K562 (cell line): ENCODE measurements around the gene AOC1. TPM values are rescaled to one million over a fixed set of nuclear protein-coding genes. Genes with fewer than 3 reads are reported as not detected.

ENCODE experiments used
- CBFB ChIP-seq: sonication (generic); formaldehyde crosslinking; IDR thresholded peaks from 2 replicates; pipeline ENCODE4 v1.4.0; 2020; ENCODE audit warnings: mild to moderate bottlenecking, missing genetic modification reagents
- MBD2 ChIP-seq: sonication (generic); IDR thresholded peaks from 2 replicates; pipeline ENCODE4 v1.6.1; 2016; ENCODE audit warnings: low read depth, borderline replicate concordance
- RBM17 ChIP-seq: fragments of 200-400 bp; formaldehyde crosslinking; IDR thresholded peaks from 2 replicates; pipeline ENCODE4 v1.6.1; 2017; ENCODE audit warnings: low read depth, mild to moderate bottlenecking, low read length, borderline replicate concordance
- TBL1XR1 ChIP-seq, 2 experiments: IDR thresholded peaks; 2 replicates each; pipeline ENCODE4 v1.6.1; 2012; ENCODE audit warnings: improper control_type of control experiment in 2 of 2, low read length in 2 of 2, mild to moderate bottlenecking in 1 of 2
- ZKSCAN8 ChIP-seq: fragments of 200-800 bp; sonication (Bioruptor generic); IDR thresholded peaks from 2 replicates; pipeline ENCODE4 v1.6.1; 2016; ENCODE audit warnings: missing genetic modification characterization, missing compliant biosample characterization
- polyA plus RNA-seq, 8 experiments: library from polyadenylated mRNA; depleted of rRNA in 4 of 8; stranded (reverse) in 5 of 8; unstranded in 3 of 8; fragments of >200 nt; fragmentation: Nextera tagmentation in 2 of 8; fragmentation: Illumina TruSeq in 1 of 8; extraction: Ambion mirVana in 2 of 8; extraction: Trizol in 1 of 8; gene quantifications; 2 replicates each; pipeline versions ENCODE4 v1.2.1 to v1.2.3, GENCODE V29; 2011 to 2014; ENCODE audit warnings: inconsistent platforms in 1 of 8, missing spikeins in 1 of 8
- total RNA-seq, 7 experiments: library from RNA; depleted of rRNA in 6 of 7; stranded (reverse); fragments of >200 nt in 6 of 7; fragmentation: Illumina TruSeq in 2 of 7; extraction: Trizol in 2 of 7; gene quantifications; 2 replicates each; pipeline versions ENCODE4 v1.2.1 to v1.2.3, GENCODE V29; 2011 to 2021; ENCODE audit warnings: low replicate concordance in 1 of 7

AOC1 gene
- total and polyA plus RNA-seq, 9 of the 15 experiments (the other 6 are each of a cell fraction or from before 2014, with no cell fraction given): not detected

GRCh38 chr7:150910996-150911422 lies 58.7 kb downstream of the AOC1 start (continued):
- TF ChIP-seq ZKSCAN8 (CRISPR knock-in tag): no peak
- no peak for TF ChIP-seq TBL1XR1 (IDR thresholded peaks at IDR 0.05; ENCODE audit: low read length in 2 of 2)
- no peak for TF ChIP-seq MBD2
- 0 out of 2 replicates have a peak, but pooled peaks have one; percentile 17 for TF ChIP-seq CBFB (CRISPR knock-in tag)
- TF ChIP-seq RBM17: no peak
- TF ChIP-seq, all 486 proteins: peak for 20

Other genes with a start within 250 kb of the AOC1 start
Only the 7 nearest of the 16 such genes appear.
- gene GIMAP2, start 166.8 kb upstream of the AOC1 start, total RNA-seq (2014; rRNA removed): 0.73 and 1.1 TPM in 2 replicates
- 1.1 and 1.4 TPM in 2 replicates for gene GIMAP2, start 166.8 kb upstream of the AOC1 start, total RNA-seq (2014; rRNA removed; fragmentation: Illumina TruSeq; extraction: Trizol)
- gene GIMAP2, start 166.8 kb upstream of the AOC1 start, total RNA-seq (2015; rRNA removed; fragmentation: Illumina TruSeq; extraction: Trizol): 1.3 and 1.5 TPM in 2 replicates
- 1.1 and 1.2 TPM in 2 replicates for gene GIMAP2, start 166.8 kb upstream of the AOC1 start, total RNA-seq (2021)
- 0.14 and 0.52 TPM in 2 replicates for gene GIMAP2, start 166.8 kb upstream of the AOC1 start, polyA plus RNA-seq (2011; rRNA removed)
- gene GIMAP2, start 166.8 kb upstream of the AOC1 start, polyA plus RNA-seq (2014; fragmentation: Illumina TruSeq; extraction: Trizol): 0.65 and 0.83 TPM in 2 replicates
- gene GIMAP2, start 166.8 kb upstream of the AOC1 start, polyA plus RNA-seq (2014; fragmentation: Nextera tagmentation; extraction: Ambion mirVana): 1 to 10 TPM; 1.8 TPM
- 0.37 and 0.57 TPM in 2 replicates for gene GIMAP2, start 166.8 kb upstream of the AOC1 start, polyA plus RNA-seq (2014; rRNA removed)
- not detected in 2 replicates for gene GIMAP1, start 135.9 kb upstream of the AOC1 start, total RNA-seq (2014; rRNA removed)
- not detected in 2 replicates for gene GIMAP1, start 135.9 kb upstream of the AOC1 start, total RNA-seq (2014; rRNA removed; fragmentation: Illumina TruSeq; extraction: Trizol)
- gene GIMAP1, start 135.9 kb upstream of the AOC1 start, total RNA-seq (2015; rRNA removed; fragmentation: Illumina TruSeq; extraction: Trizol): not detected in 2 replicates
- gene GIMAP1, start 135.9 kb upstream of the AOC1 start, total RNA-seq (2021): 0.11 and 0.13 TPM in 2 replicates
- gene GIMAP1, start 135.9 kb upstream of the AOC1 start, polyA plus RNA-seq (2011; rRNA removed): not detected in 2 replicates
- gene GIMAP1, start 135.9 kb upstream of the AOC1 start, polyA plus RNA-seq (2014; fragmentation: Illumina TruSeq; extraction: Trizol): not detected in 2 replicates
- gene GIMAP1, start 135.9 kb upstream of the AOC1 start, polyA plus RNA-seq (2014; fragmentation: Nextera tagmentation; extraction: Ambion mirVana): not detected
- gene GIMAP1, start 135.9 kb upstream of the AOC1 start, polyA plus RNA-seq (2014; rRNA removed): 0.04 TPM in 1 of 2 replicates, not detected in the other
- gene GIMAP5, start 115.1 kb upstream of the AOC1 start, total RNA-seq (2014; rRNA removed): not detected in 2 replicates
- not detected in 2 replicates for gene GIMAP5, start 115.1 kb upstream of the AOC1 start, total RNA-seq (2014; rRNA removed; fragmentation: Illumina TruSeq; extraction: Trizol)
- not detected in 2 replicates for gene GIMAP5, start 115.1 kb upstream of the AOC1 start, total RNA-seq (2015; rRNA removed; fragmentation: Illumina TruSeq; extraction: Trizol)
- gene GIMAP5, start 115.1 kb upstream of the AOC1 start, total RNA-seq (2021): 0.35 and 0.51 TPM in 2 replicates
- gene GIMAP5, start 115.1 kb upstream of the AOC1 start, polyA plus RNA-seq (2011; rRNA removed): not detected in 2 replicates
- gene GIMAP5, start 115.1 kb upstream of the AOC1 start, polyA plus RNA-seq (2014; fragmentation: Illumina TruSeq; extraction: Trizol): not detected in 2 replicates
- gene GIMAP5, start 115.1 kb upstream of the AOC1 start, polyA plus RNA-seq (2014; fragmentation: Nextera tagmentation; extraction: Ambion mirVana): not detected
- gene GIMAP5, start 115.1 kb upstream of the AOC1 start, polyA plus RNA-seq (2014; rRNA removed): not detected in 2 replicates
- not detected in 2 replicates for gene TMEM176B, start 52.2 kb upstream of the AOC1 start, total RNA-seq (2014; rRNA removed)
- not detected in 2 replicates for gene TMEM176B, start 52.2 kb upstream of the AOC1 start, total RNA-seq (2014; rRNA removed; fragmentation: Illumina TruSeq; extraction: Trizol)
- 0.15 TPM in 1 of 2 replicates, not detected in the other for gene TMEM176B, start 52.2 kb upstream of the AOC1 start, total RNA-seq (2015; rRNA removed; fragmentation: Illumina TruSeq; extraction: Trizol)
- 0.60 and 0.76 TPM in 2 replicates for gene TMEM176B, start 52.2 kb upstream of the AOC1 start, total RNA-seq (2021)
- not detected in 2 replicates for gene TMEM176B, start 52.2 kb upstream of the AOC1 start, polyA plus RNA-seq (2011; rRNA removed)
- not detected in 2 replicates for gene TMEM176B, start 52.2 kb upstream of the AOC1 start, polyA plus RNA-seq (2014; fragmentation: Illumina TruSeq; extraction: Trizol)
- gene TMEM176B, start 52.2 kb upstream of the AOC1 start, polyA plus RNA-seq (2014; fragmentation: Nextera tagmentation; extraction: Ambion mirVana): not detected
- 0.19 TPM in 1 of 2 replicates, not detected in the other for gene TMEM176B, start 52.2 kb upstream of the AOC1 start, polyA plus RNA-seq (2014; rRNA removed)
- not detected in 2 replicates for gene TMEM176A, start 51.7 kb upstream of the AOC1 start, total RNA-seq (2014; rRNA removed)
- gene TMEM176A, start 51.7 kb upstream of the AOC1 start, total RNA-seq (2014; rRNA removed; fragmentation: Illumina TruSeq; extraction: Trizol): not detected in 2 replicates
- gene TMEM176A, start 51.7 kb upstream of the AOC1 start, total RNA-seq (2015; rRNA removed; fragmentation: Illumina TruSeq; extraction: Trizol): not detected in 2 replicates
- gene TMEM176A, start 51.7 kb upstream of the AOC1 start, total RNA-seq (2021): 0.31 TPM in 1 of 2 replicates, not detected in the other
- gene TMEM176A, start 51.7 kb upstream of the AOC1 start, polyA plus RNA-seq (2011; rRNA removed): not detected in 2 replicates
- not detected in 2 replicates for gene TMEM176A, start 51.7 kb upstream of the AOC1 start, polyA plus RNA-seq (2014; fragmentation: Illumina TruSeq; extraction: Trizol)
- not detected for gene TMEM176A, start 51.7 kb upstream of the AOC1 start, polyA plus RNA-seq (2014; fragmentation: Nextera tagmentation; extraction: Ambion mirVana)
- not detected in 2 replicates for gene TMEM176A, start 51.7 kb upstream of the AOC1 start, polyA plus RNA-seq (2014; rRNA removed)
- gene KCNH2, start 125.8 kb downstream of the AOC1 start, total RNA-seq (2014; rRNA removed): 326 and 470 TPM in 2 replicates
- gene KCNH2, start 125.8 kb downstream of the AOC1 start, total RNA-seq (2014; rRNA removed; fragmentation: Illumina TruSeq; extraction: Trizol): 63.4 and 97.8 TPM in 2 replicates
- 215 and 218 TPM in 2 replicates for gene KCNH2, start 125.8 kb downstream of the AOC1 start, total RNA-seq (2015; rRNA removed; fragmentation: Illumina TruSeq; extraction: Trizol)
- 368 and 385 TPM in 2 replicates for gene KCNH2, start 125.8 kb downstream of the AOC1 start, total RNA-seq (2021)
- 125 and 154 TPM in 2 replicates for gene KCNH2, start 125.8 kb downstream of the AOC1 start, polyA plus RNA-seq (2011; rRNA removed)
- 222 and 298 TPM in 2 replicates for gene KCNH2, start 125.8 kb downstream of the AOC1 start, polyA plus RNA-seq (2014; fragmentation: Illumina TruSeq; extraction: Trizol)
- gene KCNH2, start 125.8 kb downstream of the AOC1 start, polyA plus RNA-seq (2014; fragmentation: Nextera tagmentation; extraction: Ambion mirVana): 10 to 100 TPM; 18.1 to 29.0 TPM
- 251 and 295 TPM in 2 replicates for gene KCNH2, start 125.8 kb downstream of the AOC1 start, polyA plus RNA-seq (2014; rRNA removed)
- gene NOS3, start 138.5 kb downstream of the AOC1 start, total RNA-seq (2014; rRNA removed): 121 and 170 TPM in 2 replicates
- gene NOS3, start 138.5 kb downstream of the AOC1 start, total RNA-seq (2014; rRNA removed; fragmentation: Illumina TruSeq; extraction: Trizol): 3.1 and 4.3 TPM in 2 replicates
- 43.2 and 45.8 TPM in 2 replicates for gene NOS3, start 138.5 kb downstream of the AOC1 start, total RNA-seq (2015; rRNA removed; fragmentation: Illumina TruSeq; extraction: Trizol)
- gene NOS3, start 138.5 kb downstream of the AOC1 start, total RNA-seq (2021): 111 and 124 TPM in 2 replicates
- gene NOS3, start 138.5 kb downstream of the AOC1 start, polyA plus RNA-seq (2011; rRNA removed): 23.6 and 47.3 TPM in 2 replicates
- gene NOS3, start 138.5 kb downstream of the AOC1 start, polyA plus RNA-seq (2014; fragmentation: Illumina TruSeq; extraction: Trizol): 23.6 and 88.1 TPM in 2 replicates
- 1 to 10 TPM; 1.1 to 2.9 TPM for gene NOS3, start 138.5 kb downstream of the AOC1 start, polyA plus RNA-seq (2014; fragmentation: Nextera tagmentation; extraction: Ambion mirVana)
- gene NOS3, start 138.5 kb downstream of the AOC1 start, polyA plus RNA-seq (2014; rRNA removed): 102 and 118 TPM in 2 replicates